ENCODE data around the gene ZBTB9.

ZBTB9 gene

DNA sequence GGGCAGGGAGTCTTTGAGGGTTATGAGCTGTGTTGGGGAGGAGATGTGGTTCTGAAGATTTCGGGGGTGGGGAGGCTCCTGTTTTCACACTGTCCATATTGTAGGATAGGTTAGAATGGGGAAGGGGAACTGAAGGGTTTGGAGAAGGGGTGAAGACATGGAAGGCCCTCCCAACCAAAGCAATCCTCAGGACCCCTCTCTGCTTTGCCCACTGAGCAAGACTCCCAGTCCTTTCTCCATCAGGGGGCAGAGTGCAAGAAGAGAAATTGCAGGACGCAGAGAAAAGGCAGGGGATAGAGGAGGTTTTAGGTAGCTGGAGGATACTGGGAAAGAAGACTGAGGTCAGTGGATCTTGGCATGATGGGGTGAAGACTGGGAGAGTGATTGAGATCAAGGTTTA is 30.6 kb upstream of the ZBTB9 start:
- TF ChIP-seq GABPA (IDR thresholded peaks at IDR 0.05; ENCODE audit: low read depth): no peak
- no peak for TF ChIP-seq POLR2AphosphoS5 (IDR thresholded peaks at IDR 0.05; ENCODE audit: low read depth)
- no peak for TF ChIP-seq SPI1 (IDR thresholded peaks at IDR 0.05; ENCODE audit: borderline replicate concordance, low read depth)
- TF ChIP-seq, protein P1, sequence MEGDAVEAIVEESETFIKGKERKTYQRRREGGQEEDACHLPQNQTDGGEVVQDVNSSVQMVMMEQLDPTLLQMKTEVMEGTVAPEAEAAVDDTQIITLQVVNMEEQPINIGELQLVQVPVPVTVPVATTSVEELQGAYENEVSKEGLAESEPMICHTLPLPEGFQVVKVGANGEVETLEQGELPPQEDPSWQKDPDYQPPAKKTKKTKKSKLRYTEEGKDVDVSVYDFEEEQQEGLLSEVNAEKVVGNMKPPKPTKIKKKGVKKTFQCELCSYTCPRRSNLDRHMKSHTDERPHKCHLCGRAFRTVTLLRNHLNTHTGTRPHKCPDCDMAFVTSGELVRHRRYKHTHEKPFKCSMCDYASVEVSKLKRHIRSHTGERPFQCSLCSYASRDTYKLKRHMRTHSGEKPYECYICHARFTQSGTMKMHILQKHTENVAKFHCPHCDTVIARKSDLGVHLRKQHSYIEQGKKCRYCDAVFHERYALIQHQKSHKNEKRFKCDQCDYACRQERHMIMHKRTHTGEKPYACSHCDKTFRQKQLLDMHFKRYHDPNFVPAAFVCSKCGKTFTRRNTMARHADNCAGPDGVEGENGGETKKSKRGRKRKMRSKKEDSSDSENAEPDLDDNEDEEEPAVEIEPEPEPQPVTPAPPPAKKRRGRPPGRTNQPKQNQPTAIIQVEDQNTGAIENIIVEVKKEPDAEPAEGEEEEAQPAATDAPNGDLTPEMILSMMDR (IDR thresholded peaks at IDR 0.05; ENCODE audit: insufficient read depth, low read length): no peak
- TF ChIP-seq, protein P2, sequence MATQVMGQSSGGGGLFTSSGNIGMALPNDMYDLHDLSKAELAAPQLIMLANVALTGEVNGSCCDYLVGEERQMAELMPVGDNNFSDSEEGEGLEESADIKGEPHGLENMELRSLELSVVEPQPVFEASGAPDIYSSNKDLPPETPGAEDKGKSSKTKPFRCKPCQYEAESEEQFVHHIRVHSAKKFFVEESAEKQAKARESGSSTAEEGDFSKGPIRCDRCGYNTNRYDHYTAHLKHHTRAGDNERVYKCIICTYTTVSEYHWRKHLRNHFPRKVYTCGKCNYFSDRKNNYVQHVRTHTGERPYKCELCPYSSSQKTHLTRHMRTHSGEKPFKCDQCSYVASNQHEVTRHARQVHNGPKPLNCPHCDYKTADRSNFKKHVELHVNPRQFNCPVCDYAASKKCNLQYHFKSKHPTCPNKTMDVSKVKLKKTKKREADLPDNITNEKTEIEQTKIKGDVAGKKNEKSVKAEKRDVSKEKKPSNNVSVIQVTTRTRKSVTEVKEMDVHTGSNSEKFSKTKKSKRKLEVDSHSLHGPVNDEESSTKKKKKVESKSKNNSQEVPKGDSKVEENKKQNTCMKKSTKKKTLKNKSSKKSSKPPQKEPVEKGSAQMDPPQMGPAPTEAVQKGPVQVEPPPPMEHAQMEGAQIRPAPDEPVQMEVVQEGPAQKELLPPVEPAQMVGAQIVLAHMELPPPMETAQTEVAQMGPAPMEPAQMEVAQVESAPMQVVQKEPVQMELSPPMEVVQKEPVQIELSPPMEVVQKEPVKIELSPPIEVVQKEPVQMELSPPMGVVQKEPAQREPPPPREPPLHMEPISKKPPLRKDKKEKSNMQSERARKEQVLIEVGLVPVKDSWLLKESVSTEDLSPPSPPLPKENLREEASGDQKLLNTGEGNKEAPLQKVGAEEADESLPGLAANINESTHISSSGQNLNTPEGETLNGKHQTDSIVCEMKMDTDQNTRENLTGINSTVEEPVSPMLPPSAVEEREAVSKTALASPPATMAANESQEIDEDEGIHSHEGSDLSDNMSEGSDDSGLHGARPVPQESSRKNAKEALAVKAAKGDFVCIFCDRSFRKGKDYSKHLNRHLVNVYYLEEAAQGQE (IDR thresholded peaks at IDR 0.05; ENCODE audit: insufficient replicate concordance, low read depth): no peak
- H3K27me3 ChIP-seq (ENCODE audit: insufficient read depth, poor library complexity, severe bottlenecking): no peaks in the 10 kb centered on the region
- no peak overlapping the region for H3K4me3 ChIP-seq (replicated peaks; ENCODE audit: insufficient read depth, low read length)
- DNase-seq (ENCODE audit: low read depth in 1 of 2, low spot score in 1 of 2): no peak
- no peak overlapping the region for H3K27ac ChIP-seq (replicated peaks)

DNA sequence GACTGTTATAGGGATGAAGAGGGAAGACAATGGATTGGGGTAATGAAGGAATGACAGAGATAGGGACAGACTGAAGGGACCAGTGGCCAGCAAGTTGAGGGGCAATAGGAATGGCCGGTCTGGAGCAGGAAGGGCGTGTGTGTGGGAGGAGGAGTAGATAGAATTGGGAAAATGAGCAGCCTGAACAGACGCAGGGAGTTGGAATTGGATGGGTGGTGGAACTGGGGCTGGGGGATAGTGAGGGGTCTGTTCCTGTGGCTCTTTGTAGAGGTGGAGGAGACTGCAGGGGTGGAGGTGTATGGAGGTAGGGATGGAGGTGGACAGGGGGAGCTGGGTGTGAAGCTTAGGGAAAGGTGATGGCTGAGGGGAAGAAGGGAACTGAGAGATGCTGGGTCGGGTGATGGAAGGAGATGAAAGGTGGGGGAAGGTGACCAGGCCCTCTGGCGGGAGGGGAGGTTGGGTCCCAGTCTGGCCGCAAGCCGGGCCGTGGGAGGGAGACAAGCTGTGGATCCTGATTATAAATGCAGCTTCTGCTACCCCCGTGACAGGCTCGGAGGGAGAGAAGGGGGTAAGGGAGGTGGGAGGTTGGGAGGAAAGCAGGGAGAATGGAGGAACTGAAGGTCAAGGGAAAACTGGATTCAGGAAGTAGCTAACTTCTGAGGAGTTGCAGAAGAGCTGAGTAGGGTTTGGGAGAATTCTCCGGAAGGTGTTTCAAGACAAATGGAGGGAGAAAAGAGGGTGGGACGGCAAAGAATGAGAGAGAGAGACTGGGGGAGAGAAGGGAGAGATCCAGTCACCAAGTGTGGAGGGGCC is 29.3 kb upstream of the ZBTB9 start:
- TF ChIP-seq, protein P2 (IDR thresholded peaks at IDR 0.05; ENCODE audit: insufficient replicate concordance, low read depth): no peak
- TF ChIP-seq GABPA (IDR thresholded peaks at IDR 0.05; ENCODE audit: low read depth): no peak
- no peak for TF ChIP-seq POLR2AphosphoS5 (IDR thresholded peaks at IDR 0.05; ENCODE audit: low read depth)
- TF ChIP-seq, protein P1 (IDR thresholded peaks at IDR 0.05; ENCODE audit: insufficient read depth, low read length): no peak
- no peak for TF ChIP-seq SPI1 (IDR thresholded peaks at IDR 0.05; ENCODE audit: borderline replicate concordance, low read depth)
- peak overlapping the region; percentile 58 for H3K4me3 ChIP-seq (replicated peaks; ENCODE audit: insufficient read depth, low read length)
- peak overlapping the region; percentile 54 for H3K27ac ChIP-seq (replicated peaks)
- H3K27me3 ChIP-seq (ENCODE audit: insufficient read depth, poor library complexity, severe bottlenecking): no peaks in the 10 kb centered on the region
- no peak for DNase-seq (ENCODE audit: low read depth in 1 of 2, low spot score in 1 of 2)

DNA sequence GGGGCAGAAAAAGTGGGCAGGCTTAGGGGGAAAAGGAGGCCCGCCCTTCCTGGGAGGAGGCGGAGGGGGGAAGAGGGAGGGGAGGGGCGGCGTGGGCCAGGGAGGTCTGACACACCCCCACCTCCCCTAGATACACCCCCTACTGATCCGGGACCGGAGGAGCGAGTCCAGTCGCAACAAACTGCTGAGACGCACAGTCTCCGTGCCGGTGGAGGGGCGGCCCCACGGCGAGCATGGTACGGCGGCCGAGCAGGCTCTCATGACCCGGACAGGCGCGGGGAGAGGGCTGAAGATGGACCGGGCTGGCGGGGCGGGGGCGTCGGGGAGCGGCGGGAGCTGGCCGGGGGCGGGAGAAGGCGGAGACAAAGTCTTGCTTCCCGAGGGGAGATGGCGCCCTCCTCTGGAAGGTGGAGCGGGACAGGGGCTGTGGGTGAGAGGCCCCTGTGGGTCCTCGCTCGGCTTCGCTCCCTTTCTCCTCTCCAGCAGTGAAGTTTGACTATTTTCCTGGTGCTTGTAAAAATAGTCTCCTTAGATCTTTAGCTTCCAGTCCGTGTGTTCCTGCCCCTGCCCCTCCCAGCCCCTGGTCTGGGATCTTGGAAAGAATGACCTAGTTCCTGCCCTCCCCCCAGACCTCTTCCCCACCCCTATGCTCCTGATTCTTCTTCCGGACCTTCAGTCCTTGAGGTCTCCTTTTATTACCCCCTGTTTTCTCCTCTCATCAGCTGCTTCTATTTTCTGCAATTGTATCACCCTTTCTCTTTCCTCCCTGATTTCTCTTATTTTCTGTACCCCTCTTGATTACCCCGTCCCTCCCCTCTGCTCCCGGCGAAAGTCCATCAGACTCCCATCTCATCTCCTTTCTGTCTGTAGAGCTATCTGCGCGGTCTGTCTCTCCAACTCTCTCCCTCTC is 28.5 kb upstream of the ZBTB9 start:
- Histone ChIP-seq H3K4me3 (replicated peaks; ENCODE audit: insufficient read depth, low read length) (peak overlapping the region; percentile 58), H3K27me3 (ENCODE audit: insufficient read depth, poor library complexity, severe bottlenecking) (no peaks in the 10 kb centered on the region), H3K27ac (replicated peaks) (peak overlapping the region; percentile 54)
- TF ChIP-seq POLR2AphosphoS5 (IDR thresholded peaks at IDR 0.05; ENCODE audit: low read depth) (peak; percentile 43; the same call in 1 of the 2 replicates), GABPA (IDR thresholded peaks at IDR 0.05; ENCODE audit: low read depth) (no peak)
- TF ChIP-seq, protein P1 (IDR thresholded peaks at IDR 0.05; ENCODE audit: insufficient read depth, low read length): peak; percentile 29
- peak; percentile 75 to 81 for DNase-seq (ENCODE audit: low read depth in 1 of 2, low spot score in 1 of 2)
